Esophagus muscularis mucosa (tissue), 3 donors: ENCODE data around the gene ARSB.

ENCODE experiments used
- POLR2A ChIP-seq: fragments of 450-650 bp; IDR thresholded peaks from one replicate; pipeline ENCODE4 v1.6.1; 2017; ENCODE audit warnings: antibody characterized with exemption, moderate library complexity, mild to moderate bottlenecking, low read depth
- TF ChIP-seq, protein P1 (sequence below), 3 experiments: fragments of 200-600 bp in 2 of 3; fragments of 450-650 bp in 1 of 3; sonication (generic) in 2 of 3; IDR thresholded peaks; one replicate each; pipeline ENCODE4 v1.5.1; 2017 to 2019; ENCODE audit warnings: antibody characterized with exemption in 3 of 3, mild to moderate bottlenecking in 2 of 3, moderate library complexity in 1 of 3

DNA sequence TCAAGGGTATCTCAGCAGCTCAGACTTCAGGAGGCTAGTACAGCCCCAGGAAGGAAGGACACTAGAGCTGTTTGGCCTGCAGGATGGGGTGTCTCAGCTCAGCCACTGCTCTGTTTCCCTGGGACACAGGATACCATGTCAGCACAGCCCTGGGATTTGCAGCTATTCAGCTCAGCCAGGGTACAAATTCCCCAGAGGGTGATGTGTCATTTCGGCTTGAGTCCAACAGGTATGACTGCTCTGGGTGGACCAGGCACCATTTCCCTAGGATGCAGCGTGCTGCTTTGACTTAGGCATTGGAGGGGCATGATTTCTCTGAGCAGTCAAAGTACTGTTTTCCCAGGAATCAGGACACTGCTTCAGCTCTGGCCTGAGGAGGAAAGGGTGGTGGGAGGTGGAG, 130.1 kb downstream of the ARSB start:
- TF ChIP-seq, protein P1, sequence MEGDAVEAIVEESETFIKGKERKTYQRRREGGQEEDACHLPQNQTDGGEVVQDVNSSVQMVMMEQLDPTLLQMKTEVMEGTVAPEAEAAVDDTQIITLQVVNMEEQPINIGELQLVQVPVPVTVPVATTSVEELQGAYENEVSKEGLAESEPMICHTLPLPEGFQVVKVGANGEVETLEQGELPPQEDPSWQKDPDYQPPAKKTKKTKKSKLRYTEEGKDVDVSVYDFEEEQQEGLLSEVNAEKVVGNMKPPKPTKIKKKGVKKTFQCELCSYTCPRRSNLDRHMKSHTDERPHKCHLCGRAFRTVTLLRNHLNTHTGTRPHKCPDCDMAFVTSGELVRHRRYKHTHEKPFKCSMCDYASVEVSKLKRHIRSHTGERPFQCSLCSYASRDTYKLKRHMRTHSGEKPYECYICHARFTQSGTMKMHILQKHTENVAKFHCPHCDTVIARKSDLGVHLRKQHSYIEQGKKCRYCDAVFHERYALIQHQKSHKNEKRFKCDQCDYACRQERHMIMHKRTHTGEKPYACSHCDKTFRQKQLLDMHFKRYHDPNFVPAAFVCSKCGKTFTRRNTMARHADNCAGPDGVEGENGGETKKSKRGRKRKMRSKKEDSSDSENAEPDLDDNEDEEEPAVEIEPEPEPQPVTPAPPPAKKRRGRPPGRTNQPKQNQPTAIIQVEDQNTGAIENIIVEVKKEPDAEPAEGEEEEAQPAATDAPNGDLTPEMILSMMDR (IDR thresholded peaks at IDR 0.05): no peak
- no peak for TF ChIP-seq POLR2A
